Cortex of kidney (tissue), 1 donor: ENCODE data around the gene JPH3.

Source experiments
- DNase-seq: peaks from one replicate; lab custom pipeline; 2025; lab: John Stamatoyannopoulos, UW

Gene JPH3

DNA sequence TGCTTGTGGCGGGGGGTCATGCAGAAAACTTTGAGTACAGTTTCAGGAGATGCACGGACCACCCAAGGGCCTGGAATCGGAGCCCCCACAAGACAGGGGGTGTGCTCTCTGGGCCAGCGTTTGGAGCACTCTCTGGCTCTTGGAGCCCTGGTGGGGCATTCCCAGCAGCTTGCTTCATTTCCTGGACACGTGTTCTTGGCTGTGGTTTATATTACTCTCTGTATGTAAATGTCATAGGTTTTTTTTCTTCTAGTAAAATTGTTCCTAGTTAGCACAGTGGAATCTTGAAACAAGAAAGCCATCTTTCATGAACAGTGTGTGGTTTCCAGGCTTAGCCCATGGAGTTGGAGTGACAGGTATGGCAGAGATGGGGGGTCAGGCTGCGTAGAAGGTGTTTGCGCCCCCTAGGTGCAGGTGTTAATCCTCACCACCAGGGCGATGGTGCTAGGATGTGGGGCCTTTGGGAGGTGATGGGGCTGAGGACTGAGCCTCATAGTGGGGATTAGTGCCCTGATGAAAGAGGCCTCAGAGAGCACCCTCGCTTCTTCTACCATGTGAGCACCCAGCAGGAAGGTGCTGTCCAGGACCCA lies 79.8 kb downstream of the JPH3 start:
- no peak for DNase-seq

DNA sequence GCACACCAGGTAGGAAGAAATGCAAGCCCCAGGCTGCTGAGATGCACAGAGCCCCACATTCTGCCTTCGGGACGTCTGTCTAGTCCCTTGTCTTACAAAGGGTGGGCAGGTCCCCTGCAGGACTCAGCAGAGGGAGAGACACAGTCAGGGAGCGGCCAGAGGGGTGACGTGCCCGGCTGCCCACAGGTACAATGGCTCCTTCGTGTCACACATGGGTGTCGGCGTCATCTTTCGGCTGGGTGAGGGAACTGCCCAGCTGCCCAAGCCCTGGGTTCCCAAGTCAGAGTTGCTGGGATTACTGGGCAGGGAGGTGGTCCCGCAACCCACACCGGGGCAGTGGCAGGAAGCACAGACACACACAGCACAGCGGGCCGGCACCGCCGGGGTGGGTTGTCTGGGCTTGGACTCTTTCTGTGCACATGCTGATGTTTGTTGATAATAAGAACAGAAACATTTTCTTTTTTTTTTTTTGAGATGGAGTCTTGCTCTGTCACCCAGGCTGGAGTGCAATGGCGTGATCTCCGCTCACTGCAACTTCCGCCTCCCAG lies 80.6 kb downstream of the JPH3 start:
- DNase-seq = no peak

DNA sequence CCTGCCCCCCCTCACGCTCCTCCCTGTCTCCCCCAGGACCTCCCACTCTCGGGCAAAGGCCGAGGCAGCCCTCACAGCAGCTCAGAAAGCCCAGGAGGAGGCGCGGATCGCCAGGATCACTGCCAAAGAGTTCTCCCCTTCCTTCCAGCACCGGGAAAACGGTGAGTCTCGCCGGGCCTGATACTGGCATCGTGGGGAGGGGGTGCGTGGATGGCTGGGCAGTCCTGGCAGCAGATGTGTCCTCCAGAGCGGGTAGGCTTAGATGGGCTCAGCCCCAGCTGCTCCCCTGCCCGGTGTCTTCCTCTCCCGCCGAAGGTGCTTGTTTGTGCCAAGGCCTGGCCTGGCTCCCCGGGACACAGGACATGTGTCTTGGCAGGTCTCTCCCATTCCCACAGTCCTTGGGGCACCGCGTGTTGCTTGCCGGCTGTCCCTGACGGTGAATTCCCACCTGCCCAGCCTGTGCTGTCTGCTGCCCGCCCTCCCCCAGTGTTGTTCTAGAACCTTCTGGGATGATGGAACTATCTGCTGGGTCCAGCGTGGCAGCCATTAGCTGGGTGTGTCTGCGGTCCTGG lies 81.9 kb downstream of the JPH3 start:
- no peak for DNase-seq

DNA sequence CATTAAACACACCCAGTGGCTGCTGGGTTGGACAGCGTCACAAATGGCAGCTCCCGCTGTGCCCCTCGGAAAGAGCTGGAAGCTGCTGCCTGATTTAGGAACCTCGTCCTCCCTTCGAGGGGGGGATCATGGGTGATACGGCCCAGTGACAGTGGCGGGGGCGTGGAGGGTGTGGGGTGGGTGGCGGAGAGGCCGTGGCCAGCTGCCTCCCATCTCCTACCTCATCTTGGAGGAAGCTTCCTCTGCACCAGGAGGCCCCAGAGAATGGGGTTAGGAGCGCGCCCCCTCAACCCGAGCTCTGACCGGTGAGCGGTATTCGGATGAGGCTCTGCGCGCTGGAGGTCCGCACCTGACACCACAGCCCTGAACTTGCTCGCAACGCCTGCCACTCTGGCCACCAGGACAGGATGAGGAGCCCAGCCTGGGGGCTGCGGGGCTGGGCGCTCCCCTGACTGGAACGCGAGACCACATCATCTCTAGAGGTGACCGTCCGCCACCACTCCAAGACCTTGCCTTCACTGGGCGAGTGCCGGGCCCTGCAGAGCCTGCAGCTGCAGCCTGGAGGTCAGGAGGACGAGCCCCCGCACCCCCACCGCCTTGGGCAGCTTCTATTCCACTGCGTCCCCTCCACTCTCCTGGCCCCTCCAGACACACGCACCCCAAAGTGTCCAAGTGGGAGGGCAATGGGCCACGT lies 82.5 kb downstream of the JPH3 start:
- DNase-seq = no peak

DNA sequence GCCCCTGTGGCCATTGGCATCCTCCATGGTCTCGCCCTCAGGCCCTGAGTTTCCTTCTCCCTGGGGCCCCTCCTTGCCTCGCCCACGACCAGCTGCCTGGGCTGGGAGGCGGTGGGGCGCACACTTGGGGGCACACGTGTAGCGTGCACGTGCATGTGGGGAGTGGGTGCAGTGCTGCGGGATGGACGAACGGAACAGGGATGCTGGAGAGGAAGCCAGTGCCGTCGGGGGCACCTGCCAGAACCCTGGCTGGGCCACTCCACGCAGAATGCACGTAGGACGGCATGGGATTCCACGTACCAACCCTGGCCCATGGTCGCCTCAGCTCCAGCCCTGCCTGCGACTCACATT lies 83.1 kb downstream of the JPH3 start:
- DNase-seq = no peak

DNA sequence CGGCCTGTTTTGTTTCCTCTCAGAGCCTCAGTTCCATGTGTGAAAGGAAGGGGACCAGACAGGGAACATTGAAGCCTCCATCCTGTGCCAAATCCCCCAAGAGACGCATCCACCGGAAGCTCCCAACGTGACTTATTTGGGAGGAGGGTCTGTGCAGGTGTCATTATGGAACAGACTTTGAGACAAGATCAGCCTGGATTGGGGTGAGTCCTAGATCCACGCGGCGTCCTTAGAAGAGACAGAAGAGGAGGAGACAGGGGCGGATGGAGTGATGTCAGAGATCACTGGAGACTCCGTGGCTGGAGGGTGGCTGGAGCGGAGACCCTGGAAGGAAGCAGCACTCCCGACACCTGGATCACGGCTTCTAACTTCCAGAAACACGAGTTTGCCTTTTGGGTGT lies 83.5 kb downstream of the JPH3 start:
- DNase-seq = no peak

DNA sequence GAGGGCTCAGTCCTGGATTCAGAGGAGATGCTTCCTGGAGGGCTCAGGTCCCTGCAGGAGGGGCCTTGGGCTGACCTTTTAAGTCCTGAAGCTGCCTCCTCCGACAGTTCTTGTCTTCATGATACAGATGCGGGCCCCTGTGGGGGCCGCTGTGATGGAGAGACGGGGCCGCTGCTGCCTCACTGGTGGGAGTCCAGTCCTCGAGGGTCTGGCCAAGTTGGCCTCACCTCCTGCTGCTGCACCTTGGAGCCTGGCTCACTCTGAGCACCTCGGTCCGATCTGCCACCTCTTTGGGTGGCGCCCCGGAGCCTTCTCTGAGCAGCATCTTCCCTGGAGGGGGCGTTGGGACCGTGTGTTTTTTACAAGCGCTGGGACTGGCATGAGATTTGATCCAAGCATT lies 84.4 kb downstream of the JPH3 start:
- no peak for DNase-seq

DNA sequence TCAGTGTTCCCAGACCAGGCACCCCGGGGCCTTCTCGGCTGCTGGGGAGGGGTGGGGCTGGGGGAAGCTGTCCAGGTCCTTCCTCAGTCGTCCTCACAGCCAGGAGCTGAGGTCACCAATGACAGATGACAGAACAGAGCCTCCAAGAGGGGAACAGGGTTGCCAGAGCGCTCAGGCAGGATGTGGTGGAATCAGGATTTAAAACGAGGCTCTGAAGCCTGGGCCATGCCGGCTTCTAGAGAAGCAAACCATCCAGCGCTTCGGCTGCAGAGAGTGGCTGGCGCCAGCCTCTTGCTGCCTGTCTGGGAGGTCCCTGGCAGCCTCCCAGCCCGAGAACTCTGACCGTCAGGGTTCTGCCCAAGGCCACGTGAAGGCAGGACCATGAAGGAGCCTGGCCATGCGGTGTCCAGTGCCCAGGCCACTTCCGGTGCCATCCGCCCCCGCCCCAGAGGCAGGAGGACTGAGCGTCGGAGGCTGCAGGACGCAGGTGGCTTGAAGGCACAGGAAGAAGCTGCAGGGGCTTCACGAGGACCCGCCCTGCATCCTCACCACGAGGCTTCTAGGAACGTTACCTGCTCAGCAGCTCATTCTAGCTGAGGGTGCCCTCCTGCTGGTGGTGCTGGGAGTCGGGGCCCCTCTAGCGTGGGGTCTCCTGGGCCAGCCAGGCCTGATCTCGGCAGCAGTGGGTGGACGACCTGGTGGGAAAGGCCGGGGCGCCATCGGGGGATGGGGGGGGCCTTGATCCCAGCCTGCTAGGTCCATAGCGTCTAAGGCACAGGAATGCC lies 85.0 kb downstream of the JPH3 start:
- DNase-seq = no peak

DNA sequence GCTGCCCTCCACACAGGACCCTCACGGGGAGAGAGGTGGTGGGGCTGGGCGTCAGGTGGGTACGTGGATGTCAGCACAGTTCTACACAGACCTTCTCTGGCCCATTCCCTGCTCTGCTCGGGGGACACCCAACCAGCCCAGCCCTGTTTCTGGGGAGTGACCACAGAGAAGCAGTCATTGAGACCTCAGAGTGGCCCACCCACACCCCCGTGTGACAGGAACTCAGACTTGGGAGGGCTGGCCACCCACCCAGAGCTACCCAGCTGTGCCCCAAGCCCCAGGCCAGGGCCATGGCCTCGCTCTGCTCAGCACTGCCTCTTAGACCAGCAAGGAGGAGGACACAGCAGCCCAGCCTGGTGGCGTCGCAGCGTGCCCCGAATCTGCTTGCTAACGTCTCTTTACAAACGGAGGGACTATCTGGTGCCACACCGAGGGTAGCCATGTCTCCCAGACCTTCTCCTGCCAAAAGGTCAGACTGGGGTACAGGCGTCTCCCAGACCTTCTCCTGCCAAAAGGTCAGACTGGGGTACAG lies 85.8 kb downstream of the JPH3 start:
- no peak for DNase-seq

DNA sequence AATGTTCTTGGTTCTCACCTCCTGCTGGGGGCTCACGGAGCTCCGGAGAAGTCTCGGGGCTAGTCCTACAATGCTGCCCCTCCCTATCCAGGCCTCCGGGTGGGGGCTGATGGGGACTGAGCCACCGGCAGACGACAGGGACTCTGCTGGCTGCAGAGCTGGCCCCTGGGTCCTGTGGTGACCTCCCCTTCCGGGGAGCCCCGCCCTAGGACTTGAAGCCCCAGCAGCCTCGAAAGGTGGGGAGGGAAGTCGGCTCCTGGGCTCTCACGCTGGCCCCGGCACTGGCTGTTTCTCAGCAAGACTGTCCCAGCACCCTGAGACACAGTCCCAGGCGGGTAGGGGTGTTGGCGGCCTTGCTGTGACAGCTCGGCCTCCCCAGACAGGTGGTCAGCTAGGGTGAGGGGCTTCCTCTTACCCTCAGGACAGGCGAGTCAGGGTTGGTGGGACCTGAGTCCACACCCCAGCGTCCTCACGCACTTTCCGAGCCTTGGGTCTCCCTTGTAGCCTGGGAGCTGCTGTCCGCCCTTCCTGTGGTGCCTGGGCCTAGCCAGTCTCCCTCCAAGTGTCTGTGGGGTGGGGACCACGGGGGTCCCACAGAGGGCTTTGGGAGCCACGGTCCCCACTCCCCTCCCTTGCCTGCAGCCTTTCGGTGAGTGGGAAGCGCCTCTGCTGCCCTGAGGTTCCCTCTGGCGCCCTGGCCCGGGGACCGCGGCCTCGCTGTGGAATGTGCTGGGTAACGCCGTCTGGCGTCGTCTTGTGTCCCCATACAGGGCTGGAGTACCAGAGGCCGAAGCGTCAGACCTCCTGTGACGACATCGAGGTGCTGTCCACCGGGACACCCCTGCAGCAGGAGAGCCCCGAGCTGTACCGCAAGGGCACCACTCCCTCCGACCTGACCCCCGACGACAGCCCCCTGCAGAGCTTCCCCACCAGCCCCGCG lies 86.8 kb downstream of the JPH3 start:
- DNase-seq = no peak

DNA sequence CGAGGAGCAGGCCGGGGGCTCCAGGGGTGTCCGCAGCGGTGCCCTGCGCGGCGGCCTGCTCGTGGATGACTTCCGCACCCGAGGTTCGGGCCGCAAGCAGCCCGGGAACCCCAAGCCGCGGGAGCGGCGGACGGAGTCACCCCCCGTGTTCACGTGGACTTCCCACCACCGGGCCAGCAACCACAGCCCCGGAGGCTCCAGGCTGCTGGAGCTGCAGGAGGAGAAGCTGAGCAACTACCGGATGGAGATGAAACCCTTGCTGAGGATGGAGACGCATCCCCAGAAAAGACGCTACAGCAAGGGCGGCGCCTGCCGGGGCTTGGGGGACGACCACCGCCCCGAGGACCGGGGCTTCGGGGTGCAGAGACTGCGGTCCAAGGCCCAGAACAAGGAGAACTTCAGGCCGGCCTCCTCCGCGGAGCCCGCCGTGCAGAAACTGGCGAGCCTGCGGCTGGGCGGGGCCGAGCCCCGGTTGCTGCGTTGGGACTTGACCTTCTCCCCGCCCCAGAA lies 87.7 kb downstream of the JPH3 start:
- DNase-seq = no peak

DNA sequence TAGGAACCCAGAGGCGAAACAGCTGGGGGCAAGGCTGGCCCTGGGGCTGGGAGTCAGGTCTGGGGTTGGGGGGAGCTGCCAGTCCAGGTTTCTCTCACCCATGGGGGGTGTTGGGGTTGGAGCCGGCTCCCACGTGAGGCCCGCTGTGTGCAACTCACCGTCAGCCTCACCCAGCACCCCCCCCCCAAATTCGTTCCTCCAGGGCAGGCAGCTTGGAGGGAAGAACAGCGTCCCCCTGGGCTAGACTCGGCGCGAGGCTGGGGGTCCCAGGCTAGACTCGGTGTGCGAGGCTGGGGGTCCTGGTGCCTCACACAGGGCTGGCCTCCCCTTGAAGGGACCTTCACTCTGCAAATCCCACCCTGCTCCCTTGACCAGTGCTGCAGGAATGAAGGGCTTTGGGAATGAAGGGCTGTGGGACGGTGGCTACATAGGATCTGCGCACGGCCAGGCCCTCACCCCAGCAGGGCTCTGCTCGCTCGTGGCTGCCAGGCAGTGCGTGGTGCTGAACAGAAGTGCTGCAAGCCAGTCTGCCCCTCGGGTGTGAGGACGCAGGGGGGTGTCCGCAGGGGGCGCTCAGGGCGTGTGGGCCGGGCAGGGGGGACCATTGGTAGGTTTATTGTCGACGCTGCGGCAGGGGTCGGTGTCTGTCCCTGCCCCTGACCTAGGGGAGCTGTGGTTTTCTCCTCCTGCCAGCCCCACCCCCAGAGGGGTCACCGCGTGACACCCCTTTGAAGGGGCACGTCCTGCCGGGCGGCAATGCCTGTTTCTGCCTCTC lies 88.8 kb downstream of the JPH3 start:
- no peak for DNase-seq

DNA sequence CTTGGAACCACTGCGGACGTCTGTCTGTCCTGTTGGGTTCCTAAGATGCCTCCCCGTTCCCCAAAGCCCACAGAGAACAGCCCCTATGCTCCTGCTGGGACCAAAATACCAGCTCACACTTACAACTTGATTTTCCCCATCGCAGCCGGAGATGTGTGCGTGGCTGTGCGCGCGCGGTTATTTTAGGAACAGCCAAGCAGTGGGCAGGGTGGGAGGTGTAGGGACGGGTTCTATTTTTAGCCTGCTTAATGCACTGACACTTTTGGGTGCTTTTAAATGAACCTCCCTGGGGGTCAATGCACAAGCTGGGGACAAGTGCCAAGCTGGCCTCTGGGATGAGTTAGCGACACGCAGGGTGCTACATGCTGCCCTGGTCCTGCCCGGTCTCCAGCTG lies 89.4 kb downstream of the JPH3 start:
- no peak for DNase-seq

DNA sequence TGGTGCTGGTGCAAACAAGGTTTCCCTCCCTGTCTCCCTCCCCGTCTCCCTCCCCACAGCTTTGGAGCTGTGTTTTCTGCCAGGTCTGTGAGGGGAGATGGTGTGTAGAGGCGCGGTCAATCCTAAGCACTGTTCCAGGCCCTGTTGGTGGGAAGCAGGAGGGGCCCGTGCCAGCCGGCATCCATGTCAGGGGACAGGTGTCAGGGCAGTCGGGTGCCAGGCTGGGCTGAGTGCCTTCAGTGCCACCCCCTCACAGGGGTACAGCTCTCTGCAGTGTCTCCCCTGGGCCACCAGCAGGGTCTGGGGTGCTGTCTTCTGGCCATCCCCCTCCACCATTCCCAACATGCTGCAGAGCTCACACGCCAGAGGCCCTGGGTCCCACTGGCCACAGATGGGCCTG lies 89.9 kb downstream of the JPH3 start:
- no peak for DNase-seq

DNA sequence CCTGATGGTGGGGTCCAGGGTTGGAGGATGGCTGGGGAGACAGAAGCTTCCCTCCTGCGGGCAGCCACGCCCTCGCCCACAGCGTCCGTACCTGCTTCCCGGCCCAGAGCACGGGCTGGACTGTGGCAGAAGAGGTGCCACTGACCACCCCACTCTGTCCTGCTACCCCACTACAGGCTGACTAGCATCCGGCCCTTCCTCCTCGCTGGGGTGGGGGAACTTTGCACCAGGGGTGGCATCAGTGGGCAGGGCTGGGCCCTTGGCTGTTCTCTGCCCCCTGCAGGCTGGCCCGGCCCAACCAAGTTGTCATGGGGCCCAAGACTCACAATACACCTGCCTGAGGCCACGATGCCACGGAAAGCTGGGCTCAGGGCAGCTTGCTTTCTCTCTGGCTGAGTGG lies 90.4 kb downstream of the JPH3 start:
- DNase-seq = no peak

DNA sequence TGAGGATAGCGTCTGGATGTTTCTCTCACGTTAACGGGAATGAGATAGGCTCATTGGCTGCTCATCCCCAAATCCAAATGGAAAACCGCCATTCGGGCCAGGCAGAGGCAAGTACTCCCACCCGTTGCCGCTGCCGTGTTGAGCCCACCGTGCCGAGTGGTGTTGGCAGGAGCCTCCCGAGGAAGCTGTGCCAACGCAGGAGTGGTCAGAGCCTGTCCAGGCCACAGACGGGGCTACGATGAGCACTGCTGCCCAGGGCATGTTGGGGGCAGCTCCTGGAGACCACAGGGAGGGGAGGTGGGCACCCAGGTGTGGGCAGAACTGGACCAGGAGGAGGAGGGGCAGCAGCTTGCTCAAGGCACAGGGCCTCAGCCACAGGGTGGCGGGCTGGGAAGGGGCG lies 91.5 kb downstream of the JPH3 start:
- no peak for DNase-seq

DNA sequence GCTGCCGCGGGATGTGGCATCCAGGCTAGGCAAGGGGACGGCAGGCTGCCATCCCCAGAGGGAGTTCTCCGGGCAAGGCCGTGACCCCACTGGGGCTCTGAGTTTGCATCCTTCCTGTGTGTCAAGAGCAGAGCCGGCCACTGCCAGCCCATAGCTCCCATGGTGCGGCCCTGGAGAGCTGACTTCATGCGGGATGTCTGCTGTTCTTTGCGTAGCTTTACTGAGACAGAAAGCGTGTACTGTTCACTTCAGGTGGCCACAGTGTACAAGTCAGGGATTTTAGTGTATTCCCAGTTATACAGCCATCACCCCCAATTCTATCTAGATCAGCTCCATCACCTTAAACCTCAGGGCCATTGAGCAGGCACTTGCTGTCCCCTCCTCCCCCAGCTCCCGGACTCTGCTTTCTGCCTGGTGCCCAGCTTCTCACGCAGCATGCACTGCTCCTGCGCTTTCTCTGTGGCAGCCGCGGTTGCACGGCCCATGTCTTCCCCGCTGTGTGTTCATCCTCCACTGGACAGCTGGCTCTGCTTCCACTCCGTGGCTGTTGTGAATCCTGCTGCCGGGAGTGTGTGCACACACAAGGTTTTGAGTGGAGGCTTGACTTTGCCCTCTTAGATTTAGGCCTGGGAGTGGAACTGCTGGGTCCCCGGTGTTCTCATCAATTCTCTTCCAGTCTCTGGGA lies 92.3 kb downstream of the JPH3 start:
- no peak for DNase-seq

DNA sequence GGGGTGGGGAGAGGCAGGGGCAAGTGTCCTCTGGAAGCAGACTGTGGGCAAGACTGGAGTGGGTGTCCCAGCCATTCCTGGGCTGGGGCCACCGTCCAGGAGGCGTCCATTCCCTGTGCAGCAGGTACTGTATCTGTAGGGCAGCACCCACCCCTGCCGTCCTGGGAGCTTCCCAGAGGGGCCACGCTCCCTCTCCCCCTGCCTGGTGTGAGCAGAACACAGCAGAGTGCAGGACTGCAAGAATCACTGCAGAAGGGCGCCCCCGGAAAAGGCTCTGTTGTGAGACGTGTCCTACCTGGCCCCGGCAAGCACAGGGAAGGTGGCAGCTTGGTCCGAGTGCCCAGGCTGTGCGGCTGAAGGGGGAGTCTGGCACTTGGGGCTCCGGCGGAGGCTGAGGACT lies 93.2 kb downstream of the JPH3 start:
- DNase-seq = no peak

DNA sequence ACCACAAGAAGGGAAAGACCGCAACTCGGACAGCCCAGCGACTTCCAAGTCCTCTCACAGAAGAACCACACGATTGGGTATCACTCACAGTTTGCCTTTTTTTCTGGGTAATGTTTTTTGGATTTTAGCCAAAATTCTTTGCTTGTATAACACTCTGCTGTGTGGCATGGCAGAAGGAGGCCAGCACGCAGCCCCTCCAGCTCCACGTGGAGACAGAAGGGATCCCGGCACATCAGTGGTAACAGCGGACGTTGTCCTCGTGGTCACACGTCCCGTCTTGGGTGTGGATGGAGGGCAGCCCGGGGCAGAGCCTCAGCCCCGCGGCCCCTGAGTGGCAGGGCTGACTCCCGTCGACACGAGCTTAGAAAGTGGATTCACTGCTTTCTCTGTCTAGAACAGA lies 94.4 kb downstream of the JPH3 start:
- no peak for DNase-seq

DNA sequence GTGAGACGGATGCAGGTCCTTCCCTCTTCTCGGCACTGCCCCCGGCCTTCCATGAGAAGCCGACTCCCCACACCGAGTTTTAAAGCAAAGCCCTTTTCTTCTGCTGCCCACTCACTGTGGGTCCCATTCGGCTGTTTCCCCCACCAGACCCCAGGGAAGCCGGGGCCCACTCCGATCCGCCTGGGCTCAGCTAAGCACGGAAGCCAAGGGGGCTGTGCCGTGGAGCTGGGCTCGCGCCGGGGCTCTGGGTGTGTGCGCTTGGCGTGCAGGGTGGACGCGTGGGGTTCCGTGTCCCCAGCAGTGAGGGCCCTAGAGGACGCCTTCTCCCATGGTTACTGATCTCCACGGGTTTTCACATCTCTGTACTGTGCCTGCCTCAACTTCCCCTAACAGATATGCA lies 94.9 kb downstream of the JPH3 start:
- DNase-seq = no peak
